ENCODE results near the gene SERHL2.

The SERHL2 gene

GRCh38 chr22:42549331-42550060 is 4.3 kb upstream of the SERHL2 start:
- TF ChIP-seq GATA2 (IDR thresholded peaks at IDR 0.05; ENCODE audit: low read depth, low read length) (no peak), GATA3 (IDR thresholded peaks at IDR 0.05; ENCODE audit: low read depth, low read length) (no peak)

GRCh38 chr22:42560381-42560780 is 6.6 kb downstream of the SERHL2 start:
- TF ChIP-seq GATA2 (IDR thresholded peaks at IDR 0.05; ENCODE audit: low read depth, low read length) (no peak), GATA3 (IDR thresholded peaks at IDR 0.05; ENCODE audit: low read depth, low read length) (no peak)

- no peak for TF ChIP-seq GATA2 (IDR thresholded peaks at IDR 0.05; ENCODE audit: low read depth, low read length)
These were observed 7.0 kb downstream of the SERHL2 start for GRCh38 chr22:42560781-42561180.

DNA sequence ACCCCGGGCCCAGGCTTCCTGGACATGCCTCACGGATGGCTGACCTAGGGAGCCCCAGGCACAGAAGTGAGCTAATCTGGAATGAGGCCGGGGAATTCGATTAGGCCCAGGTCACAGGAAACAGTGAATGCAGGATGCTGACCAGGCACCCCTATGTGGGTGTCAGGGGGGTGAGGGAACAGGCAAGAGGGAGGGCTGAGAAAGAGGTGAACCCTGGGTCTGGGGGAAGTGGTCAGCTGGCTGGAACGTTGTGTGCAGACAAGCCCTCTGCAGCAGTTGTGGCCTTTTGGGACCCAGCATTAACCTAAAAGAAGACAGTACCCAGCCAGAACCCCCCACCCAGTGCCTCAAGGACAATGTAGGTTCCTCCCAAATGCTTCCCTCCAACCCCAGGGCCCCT is 8.1 kb downstream of the SERHL2 start:
- TF ChIP-seq GATA2 (IDR thresholded peaks at IDR 0.05; ENCODE audit: low read depth, low read length) = no peak
- TF ChIP-seq GATA3 (IDR thresholded peaks at IDR 0.05; ENCODE audit: low read depth, low read length) = no peak

- no peak for TF ChIP-seq GATA2 (IDR thresholded peaks at IDR 0.05; ENCODE audit: low read depth, low read length)
- no peak for TF ChIP-seq GATA3 (IDR thresholded peaks at IDR 0.05; ENCODE audit: low read depth, low read length)
These were observed 8.5 kb downstream of the SERHL2 start for GRCh38 chr22:42562279-42562678.

- TF ChIP-seq GATA3 (IDR thresholded peaks at IDR 0.05; ENCODE audit: low read depth, low read length) (no peak), GATA2 (IDR thresholded peaks at IDR 0.05; ENCODE audit: low read depth, low read length) (no peak)
These were observed 8.9 kb downstream of the SERHL2 start for GRCh38 chr22:42562684-42563083.

DNA sequence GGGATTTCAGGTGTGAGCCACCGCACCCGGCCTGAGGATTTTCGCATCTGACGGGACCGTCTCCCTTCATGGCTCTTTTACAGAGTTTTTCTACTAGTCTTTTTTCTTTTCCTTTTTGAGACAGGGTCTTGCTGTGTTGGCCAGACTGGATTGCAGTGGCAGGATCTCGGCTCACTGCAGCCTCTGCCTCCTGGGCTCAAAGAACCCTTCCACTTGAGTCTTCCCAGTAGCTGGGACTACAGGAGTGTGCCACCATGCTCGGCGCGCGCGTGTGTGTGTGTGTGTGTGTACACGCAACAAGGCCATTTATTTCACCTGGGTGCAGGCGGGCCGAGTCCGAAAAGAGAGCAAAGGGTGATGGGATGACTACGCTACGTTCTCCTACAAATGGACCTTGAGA is 10.9 kb downstream of the SERHL2 start:
- no peak for TF ChIP-seq GATA2 (IDR thresholded peaks at IDR 0.05; ENCODE audit: low read depth, low read length)
- TF ChIP-seq GATA3 (IDR thresholded peaks at IDR 0.05; ENCODE audit: low read depth, low read length) = no peak

DNA sequence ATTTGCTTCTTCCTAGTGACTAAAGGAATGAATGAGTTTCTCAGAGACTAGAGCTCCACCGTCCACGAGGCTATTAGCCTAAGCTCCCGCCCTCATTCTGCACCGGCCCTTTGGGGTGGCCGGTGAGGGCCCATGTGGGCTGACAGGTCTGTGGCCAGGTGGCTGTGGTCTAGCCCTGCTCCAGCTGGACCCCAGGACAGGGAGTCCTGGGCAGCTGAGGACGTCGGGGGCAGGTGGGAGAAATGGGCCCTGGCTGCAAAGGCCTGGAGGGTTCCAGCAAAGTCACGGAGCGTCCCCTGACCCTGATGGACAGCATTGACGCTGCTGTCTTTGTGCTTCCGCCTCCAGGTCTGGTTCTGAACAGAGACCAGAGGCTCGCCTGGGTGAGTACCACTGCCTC is 12.2 kb downstream of the SERHL2 start:
- TF ChIP-seq GATA3 (IDR thresholded peaks at IDR 0.05; ENCODE audit: low read depth, low read length) (no peak), GATA2 (IDR thresholded peaks at IDR 0.05; ENCODE audit: low read depth, low read length) (no peak)

DNA sequence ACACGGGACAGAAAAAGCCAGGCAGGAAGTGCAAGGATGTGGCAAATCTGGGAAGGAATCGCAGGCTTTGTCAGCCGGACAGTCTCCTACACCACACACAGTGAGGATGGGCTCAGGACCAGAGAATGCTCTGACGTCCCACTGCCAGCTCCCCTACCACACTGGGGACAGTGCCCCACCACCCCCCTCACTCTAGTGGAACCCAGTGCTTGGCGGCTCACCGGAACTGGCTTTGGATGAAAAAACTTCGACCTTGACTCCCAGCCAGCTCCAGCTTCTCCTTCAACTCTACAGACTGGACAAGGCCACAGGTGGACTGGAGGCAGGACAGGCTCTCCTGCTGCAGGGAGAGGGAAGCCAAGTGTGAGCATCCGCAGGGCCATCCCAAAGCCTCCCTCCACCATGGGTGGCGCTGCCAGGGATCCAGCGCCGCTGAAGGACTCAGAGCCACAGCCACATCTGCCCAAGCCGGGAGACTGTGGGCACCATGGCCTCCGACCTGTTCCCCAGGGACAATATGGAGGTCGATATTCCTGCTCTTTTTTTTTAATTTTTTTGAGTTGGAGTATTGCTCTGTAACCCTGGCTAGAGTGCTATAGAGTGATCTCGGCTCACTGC is 24.0 kb downstream of the SERHL2 start:
- TF ChIP-seq GATA3 (IDR thresholded peaks at IDR 0.05; ENCODE audit: low read depth, low read length) (no peak), GATA2 (IDR thresholded peaks at IDR 0.05; ENCODE audit: low read depth, low read length) (no peak)

- TF ChIP-seq GATA3 (IDR thresholded peaks at IDR 0.05; ENCODE audit: low read depth, low read length) = no peak
- TF ChIP-seq GATA2 (IDR thresholded peaks at IDR 0.05; ENCODE audit: low read depth, low read length) = no peak
These were observed 28.3 kb downstream of the SERHL2 start for GRCh38 chr22:42581762-42582716.

- TF ChIP-seq GATA3 (IDR thresholded peaks at IDR 0.05; ENCODE audit: low read depth, low read length) (no peak), GATA2 (IDR thresholded peaks at IDR 0.05; ENCODE audit: low read depth, low read length) (no peak)
These were observed 29.2 kb downstream of the SERHL2 start for GRCh38 chr22:42582987-42583386.

DNA sequence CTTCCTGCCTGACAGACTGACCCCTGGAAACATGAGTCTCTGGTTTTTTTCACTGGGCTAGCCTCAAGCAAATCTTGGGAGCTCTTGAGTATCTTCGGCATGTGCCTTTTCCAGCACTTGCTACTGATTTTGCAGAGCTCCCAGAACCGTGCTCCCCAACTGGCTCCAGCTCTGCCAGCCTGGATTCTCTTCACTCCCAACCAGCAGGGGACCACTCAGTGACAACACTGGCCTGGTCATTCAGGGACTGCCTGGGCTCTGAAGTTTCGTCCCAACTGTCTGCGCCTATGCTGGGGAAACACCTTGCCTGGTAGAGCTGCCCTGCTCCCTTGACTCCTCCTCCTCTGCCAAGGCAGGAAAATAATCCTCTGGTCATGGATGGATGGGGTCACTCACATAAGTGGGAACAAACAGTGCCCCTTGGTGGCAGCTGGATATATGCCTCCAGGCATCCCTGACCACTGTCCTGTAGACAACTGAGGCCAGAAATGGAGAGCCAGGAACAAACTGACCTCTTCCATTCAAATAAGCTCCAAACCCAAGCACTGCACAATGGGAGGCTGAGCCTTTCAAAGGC is 30.7 kb downstream of the SERHL2 start:
- TF ChIP-seq GATA3 (IDR thresholded peaks at IDR 0.05; ENCODE audit: low read depth, low read length) (no peak), GATA2 (IDR thresholded peaks at IDR 0.05; ENCODE audit: low read depth, low read length) (no peak)

DNA sequence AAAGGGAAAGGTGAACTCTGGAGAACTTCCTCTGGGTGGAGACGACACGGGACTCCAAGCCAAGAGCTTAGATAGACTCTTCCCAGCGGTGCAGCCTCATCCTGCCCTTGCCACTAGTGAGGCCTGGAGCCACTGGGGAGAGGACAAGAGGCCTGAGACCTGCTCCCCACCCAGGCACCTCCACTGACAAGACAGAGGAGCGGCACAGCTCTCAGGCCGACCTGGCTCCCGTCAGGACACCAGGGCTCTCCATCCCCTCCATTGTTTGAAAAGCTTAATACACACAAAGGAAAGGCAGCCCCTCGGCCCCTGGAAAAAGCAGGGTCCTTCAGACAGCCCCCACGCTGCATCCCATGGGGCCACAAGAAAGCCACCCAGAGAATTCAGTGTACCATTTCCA is 31.3 kb downstream of the SERHL2 start:
- TF ChIP-seq GATA3 (IDR thresholded peaks at IDR 0.05; ENCODE audit: low read depth, low read length) (no peak), GATA2 (IDR thresholded peaks at IDR 0.05; ENCODE audit: low read depth, low read length) (no peak)

DNA sequence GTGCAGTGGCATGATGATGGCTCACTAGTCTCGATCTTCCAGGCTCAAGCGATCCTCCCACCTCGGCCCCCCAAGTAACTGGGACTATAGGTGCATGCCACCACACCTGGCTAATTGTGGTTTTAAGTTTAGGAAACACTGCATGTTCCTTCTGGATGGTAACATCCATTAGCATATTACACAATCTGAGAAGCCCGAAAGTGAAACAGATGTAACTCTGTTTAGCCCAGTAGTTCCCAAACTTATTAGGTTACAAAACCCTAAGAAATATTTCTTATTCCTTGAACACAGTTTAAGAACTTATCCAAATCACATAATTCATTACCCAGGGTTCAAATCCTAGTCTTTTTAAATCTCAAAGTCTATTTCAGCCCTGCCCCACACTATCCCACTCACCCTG is 32.6 kb downstream of the SERHL2 start:
- no peak for TF ChIP-seq GATA3 (IDR thresholded peaks at IDR 0.05; ENCODE audit: low read depth, low read length)
- TF ChIP-seq GATA2 (IDR thresholded peaks at IDR 0.05; ENCODE audit: low read depth, low read length) = no peak
